ENCODE measurements around the gene NOL6. TPM values are rescaled to one million over a fixed set of nuclear protein-coding genes. Genes with fewer than 3 reads are reported as not detected.

The NOL6 gene
- total and polyA plus RNA-seq, 9 of the 15 experiments (the other 6 are each of a cell fraction or from before 2014, with no cell fraction given): 7.7 to 58.9 (median 27.0) TPM

DNA sequence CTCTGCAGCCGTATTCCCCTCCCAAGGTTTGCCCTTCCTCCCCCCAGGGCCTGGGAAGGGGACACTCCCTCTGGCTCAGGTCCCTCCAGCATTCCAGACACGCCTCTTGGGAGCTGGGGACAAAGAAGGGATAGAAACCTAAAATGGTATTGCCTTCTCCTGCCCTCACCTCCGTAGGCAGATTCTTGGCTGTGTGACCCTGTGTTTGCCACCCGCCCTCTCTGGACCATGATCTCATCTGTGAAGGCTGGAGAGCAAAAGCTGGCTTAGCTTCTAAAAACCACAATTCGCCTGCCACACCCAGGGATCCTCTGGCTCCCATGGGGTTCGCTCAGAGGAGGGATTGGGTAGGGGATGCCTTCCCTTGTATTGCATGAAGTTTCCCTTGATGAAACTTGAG, 34.0 kb downstream of the NOL6 start:
- ChIA-PET POLR2A (interaction anchor here (1.2 kb wide), 1 partner anchor 13 kb away, joined by 3 read pairs; no protein-coding TSS in a partner anchor), CTCF (ENCODE audit: low intra/inter-chr PET ratio) (no interaction called here)
- ATAC-seq (no peak), DNase-seq (ENCODE audit: extremely low read depth in 1 of 4, low spot score in 3 of 4) (no peak), FAIRE-seq (peak; percentile 29)
- H3K9me1 ChIP-seq (ENCODE audit: control insufficient read depth, insufficient read depth, low read length): no peaks in the 10 kb centered on the region
- H4K20me1 ChIP-seq (replicated peaks; ENCODE audit: control insufficient read depth, insufficient read depth, low read length): no peaks in the 10 kb centered on the region
- intact Hi-C loops (cut with micrococcal nuclease): no loop called here
- no peak overlapping the region for H3K27ac ChIP-seq (ENCODE audit: extremely low read depth, low read depth, low read length)
- peak overlapping the region in 1 of 2 experiments; percentile 71; a peak in 1 of 4 replicates for H3K9ac ChIP-seq (ENCODE audit: insufficient read depth in 1 of 2, low read depth in 2 of 2, low read length in 2 of 2)
- H3K4me2 ChIP-seq (ENCODE audit: insufficient read depth, low read length): no peak overlapping the region
- peaks cover 12% of the 10 kb centered on the region; the same call in 1 of the 3 replicates for H3K36me3 ChIP-seq (ENCODE audit: control insufficient read depth, insufficient read depth, low read length)
- 52% methylated on average over 4 of the region's 6 CpGs for WGBS (ENCODE audit: insufficient coverage, low coverage, missing lambda C conversion rate)
- no peaks in the 10 kb centered on the region for H3K27me3 ChIP-seq (ENCODE audit: control insufficient read depth in 2 of 2, insufficient read depth in 2 of 2, low read length in 2 of 2)
- H2AFZ ChIP-seq (ENCODE audit: low read depth, low read length): no peak overlapping the region
- peaks cover 7% of the 10 kb centered on the region; the same call in 2 of the 3 replicates for H3K79me2 ChIP-seq (ENCODE audit: control insufficient read depth, insufficient read depth, low read length)
- in situ Hi-C loops (cut with MboI): no loop called here
- no peaks in the 10 kb centered on the region for H3K9me3 ChIP-seq (replicated peaks; ENCODE audit: control insufficient read depth, insufficient read depth, low read depth, low read length)
- H3K4me1 ChIP-seq (replicated peaks in 1 of 2; ENCODE audit: control insufficient read depth in 2 of 2, insufficient read depth in 2 of 2, low read length in 2 of 2): peaks cover 35 to 57% of the 10 kb centered on the region in 2 experiments
- no TSS peak for BruUV-seq (replicated peaks)
- H3K4me3 ChIP-seq: no peak overlapping the region
- no peak for TF ChIP-seq PHTF2 (CRISPR knock-in tag; IDR thresholded peaks at IDR 0.05)
- TF ChIP-seq, protein P1, sequence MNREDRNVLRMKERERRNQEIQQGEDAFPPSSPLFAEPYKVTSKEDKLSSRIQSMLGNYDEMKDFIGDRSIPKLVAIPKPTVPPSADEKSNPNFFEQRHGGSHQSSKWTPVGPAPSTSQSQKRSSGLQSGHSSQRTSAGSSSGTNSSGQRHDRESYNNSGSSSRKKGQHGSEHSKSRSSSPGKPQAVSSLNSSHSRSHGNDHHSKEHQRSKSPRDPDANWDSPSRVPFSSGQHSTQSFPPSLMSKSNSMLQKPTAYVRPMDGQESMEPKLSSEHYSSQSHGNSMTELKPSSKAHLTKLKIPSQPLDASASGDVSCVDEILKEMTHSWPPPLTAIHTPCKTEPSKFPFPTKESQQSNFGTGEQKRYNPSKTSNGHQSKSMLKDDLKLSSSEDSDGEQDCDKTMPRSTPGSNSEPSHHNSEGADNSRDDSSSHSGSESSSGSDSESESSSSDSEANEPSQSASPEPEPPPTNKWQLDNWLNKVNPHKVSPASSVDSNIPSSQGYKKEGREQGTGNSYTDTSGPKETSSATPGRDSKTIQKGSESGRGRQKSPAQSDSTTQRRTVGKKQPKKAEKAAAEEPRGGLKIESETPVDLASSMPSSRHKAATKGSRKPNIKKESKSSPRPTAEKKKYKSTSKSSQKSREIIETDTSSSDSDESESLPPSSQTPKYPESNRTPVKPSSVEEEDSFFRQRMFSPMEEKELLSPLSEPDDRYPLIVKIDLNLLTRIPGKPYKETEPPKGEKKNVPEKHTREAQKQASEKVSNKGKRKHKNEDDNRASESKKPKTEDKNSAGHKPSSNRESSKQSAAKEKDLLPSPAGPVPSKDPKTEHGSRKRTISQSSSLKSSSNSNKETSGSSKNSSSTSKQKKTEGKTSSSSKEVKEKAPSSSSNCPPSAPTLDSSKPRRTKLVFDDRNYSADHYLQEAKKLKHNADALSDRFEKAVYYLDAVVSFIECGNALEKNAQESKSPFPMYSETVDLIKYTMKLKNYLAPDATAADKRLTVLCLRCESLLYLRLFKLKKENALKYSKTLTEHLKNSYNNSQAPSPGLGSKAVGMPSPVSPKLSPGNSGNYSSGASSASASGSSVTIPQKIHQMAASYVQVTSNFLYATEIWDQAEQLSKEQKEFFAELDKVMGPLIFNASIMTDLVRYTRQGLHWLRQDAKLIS (CRISPR knock-in tag; IDR thresholded peaks at IDR 0.05): no peak
- no peak for TF ChIP-seq ZNF695 (CRISPR knock-in tag; IDR thresholded peaks at IDR 0.05)
- TF ChIP-seq, protein P2, sequence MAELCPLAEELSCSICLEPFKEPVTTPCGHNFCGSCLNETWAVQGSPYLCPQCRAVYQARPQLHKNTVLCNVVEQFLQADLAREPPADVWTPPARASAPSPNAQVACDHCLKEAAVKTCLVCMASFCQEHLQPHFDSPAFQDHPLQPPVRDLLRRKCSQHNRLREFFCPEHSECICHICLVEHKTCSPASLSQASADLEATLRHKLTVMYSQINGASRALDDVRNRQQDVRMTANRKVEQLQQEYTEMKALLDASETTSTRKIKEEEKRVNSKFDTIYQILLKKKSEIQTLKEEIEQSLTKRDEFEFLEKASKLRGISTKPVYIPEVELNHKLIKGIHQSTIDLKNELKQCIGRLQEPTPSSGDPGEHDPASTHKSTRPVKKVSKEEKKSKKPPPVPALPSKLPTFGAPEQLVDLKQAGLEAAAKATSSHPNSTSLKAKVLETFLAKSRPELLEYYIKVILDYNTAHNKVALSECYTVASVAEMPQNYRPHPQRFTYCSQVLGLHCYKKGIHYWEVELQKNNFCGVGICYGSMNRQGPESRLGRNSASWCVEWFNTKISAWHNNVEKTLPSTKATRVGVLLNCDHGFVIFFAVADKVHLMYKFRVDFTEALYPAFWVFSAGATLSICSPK (IDR thresholded peaks at IDR 0.05; ENCODE audit: borderline replicate concordance): no peak
- no peak for TF ChIP-seq CUX1 (CRISPR knock-in tag; IDR thresholded peaks at IDR 0.05)
- TF ChIP-seq, protein P3, sequence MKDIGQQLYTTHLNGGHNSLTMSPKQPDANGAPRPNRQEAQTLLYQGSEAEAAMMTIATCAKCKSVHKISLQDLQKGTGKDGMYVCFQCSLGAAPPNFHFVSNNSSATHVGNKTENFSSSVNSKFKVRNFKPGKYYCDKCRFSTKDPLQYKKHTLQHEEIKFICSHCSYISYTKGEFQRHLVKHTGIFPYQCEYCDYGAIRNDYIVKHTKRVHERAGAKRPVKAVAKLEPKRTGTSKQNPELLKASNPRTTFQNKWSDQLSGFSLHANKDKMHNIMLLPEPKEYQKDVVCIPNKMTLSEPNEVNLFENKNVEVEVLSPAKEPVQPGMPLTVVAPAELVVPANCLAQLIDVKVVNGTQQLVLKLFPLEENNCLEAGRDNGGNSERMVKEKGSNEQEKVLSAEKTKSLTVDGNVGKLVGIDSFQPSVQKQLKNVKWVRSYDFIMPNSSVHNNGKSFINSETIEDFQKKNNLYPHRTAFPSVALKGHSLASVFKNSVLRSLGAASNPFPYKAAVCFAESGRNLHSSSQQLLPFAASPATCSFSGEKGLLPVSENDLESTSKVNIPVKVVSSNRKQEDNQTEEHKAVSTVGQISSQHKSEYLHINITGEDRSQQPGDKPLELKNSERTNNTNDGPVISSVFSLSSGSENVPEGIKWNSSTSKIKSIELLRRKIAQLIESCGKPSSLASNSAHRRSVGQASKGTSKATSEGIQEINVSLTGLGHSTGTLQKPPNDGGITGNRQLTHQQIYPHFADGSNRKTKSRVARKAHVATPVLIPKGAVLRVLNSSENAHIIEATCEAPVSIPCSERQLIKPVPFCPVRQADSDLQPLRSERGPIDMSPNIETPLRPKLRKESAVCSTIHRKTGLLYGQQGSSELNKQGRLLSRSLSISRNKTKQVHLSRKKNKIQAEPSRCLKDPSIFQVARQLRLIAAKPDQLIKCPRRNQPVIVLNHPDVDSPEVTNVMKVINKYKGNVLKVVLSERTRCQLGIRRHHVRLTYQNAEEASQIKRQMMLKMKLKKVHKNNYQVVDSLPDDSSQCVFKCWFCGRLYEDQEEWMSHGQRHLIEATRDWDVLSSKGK (CRISPR knock-in tag; IDR thresholded peaks at IDR 0.05): no peak
- TF ChIP-seq BRF1 (IDR thresholded peaks at IDR 0.05; ENCODE audit: borderline replicate concordance, extremely low read depth, insufficient read length): no peak
